CD4-positive, alpha-beta memory T cell (primary cell): ENCODE results near the gene PBX3. TPM values are rescaled to one million over a fixed set of nuclear protein-coding genes. Genes with fewer than 3 reads are reported as not detected.

ENCODE experiments used
- CTCF ChIA-PET: fragments of 350-600 bp; sonication (Branson Sonifier 250); formaldehyde crosslinking; loops from one replicate; lab custom pipeline; 2021; ENCODE audit warnings: inconsistent platforms; ENCODE audit not compliant: partially characterized antibody; lab: Charles Lee
- POLR2A ChIA-PET: fragments of 350-600 bp; sonication (Branson Sonifier 250); formaldehyde crosslinking; loops from one replicate; lab custom pipeline; 2021; ENCODE audit not compliant: partially characterized antibody; lab: Charles Lee
- DNase-seq, 5 donors: peaks; one replicate each; pipeline versions ENCODE4 v3.0.0 to v3.0.0-alpha.2; 2020 to 2022; ENCODE audit warnings: mixed read lengths in 1 of 5
- H3K27ac ChIP-seq: one replicate; pipeline ENCODE4 v1.7.0; 2013; ENCODE audit warnings: low read depth, low read length
- H3K27me3 ChIP-seq: 2 replicates; pipeline ENCODE4 v1.7.0; 2013; ENCODE audit warnings: mild to moderate bottlenecking, low read length, moderate library complexity; ENCODE audit not compliant: insufficient read depth
- H3K36me3 ChIP-seq: 2 replicates; pipeline ENCODE4 v1.7.0; 2013; ENCODE audit warnings: mild to moderate bottlenecking, low read length, moderate library complexity; ENCODE audit not compliant: insufficient read depth
- H3K4me1 ChIP-seq: 2 replicates; pipeline ENCODE4 v1.7.0; 2013; ENCODE audit warnings: mild to moderate bottlenecking, low read length, moderate library complexity; ENCODE audit not compliant: insufficient read depth
- H3K4me3 ChIP-seq, 2 donors: one replicate each; pipeline ENCODE4 v1.7.0; 2013; ENCODE audit warnings: low read length in 2 of 2, mild to moderate bottlenecking in 1 of 2
- H3K9me3 ChIP-seq, 2 donors: one replicate each; pipeline ENCODE4 v1.7.0; 2013; ENCODE audit warnings: low read length in 2 of 2, control low read depth in 1 of 2; ENCODE audit not compliant: control insufficient read depth in 1 of 2
- H3K27ac Mint-ChIP-seq, 7 donors: one replicate each; pipeline ENCODE4 v1.8.0; 2020 to 2021; ENCODE audit warnings: mixed read lengths in 7 of 7, mild to moderate bottlenecking in 6 of 7, inconsistent platforms in 3 of 7, moderate library complexity in 3 of 7
- H3K27me3 Mint-ChIP-seq, 2 donors: one replicate each; pipeline ENCODE4 v1.8.0; 2020 to 2021; ENCODE audit warnings: mixed read lengths in 2 of 2
- H3K36me3 Mint-ChIP-seq, 2 donors: one replicate each; pipeline ENCODE4 v1.8.0; 2020 to 2021; ENCODE audit warnings: mixed read lengths in 2 of 2, inconsistent platforms in 1 of 2, mild to moderate bottlenecking in 1 of 2
- H3K4me1 Mint-ChIP-seq, 4 donors: one replicate each; pipeline ENCODE4 v1.8.0; 2020 to 2021; ENCODE audit warnings: mixed read lengths in 4 of 4, mild to moderate bottlenecking in 1 of 4
- H3K4me3 Mint-ChIP-seq, 8 donors: one replicate each; pipeline ENCODE4 v1.8.0; 2020 to 2021; ENCODE audit warnings: mixed read lengths in 8 of 8, mild to moderate bottlenecking in 7 of 8, moderate library complexity in 6 of 8, inconsistent platforms in 3 of 8
- H3K9me3 Mint-ChIP-seq, 8 donors: one replicate each; pipeline ENCODE4 v1.8.0; 2020 to 2021; ENCODE audit warnings: mixed read lengths in 8 of 8, mild to moderate bottlenecking in 5 of 8, inconsistent platforms in 3 of 8, moderate library complexity in 1 of 8
- intact Hi-C: fragments of 100-400 bp; cut with micrococcal nuclease; formaldehyde crosslinking; loops from one replicate; pipeline ENCODE4 v1.15.1; 2023
- polyA plus RNA-seq, 2 donors: library from polyadenylated mRNA; unstranded; fragments of 300-500 nt; fragmentation: Illumina TruSeq; gene quantifications; one replicate each; pipeline ENCODE4 v1.2.3, GENCODE V29; 2021
- total RNA-seq, 2 experiments: library from RNA; stranded (reverse); gene quantifications; one replicate each; pipeline ENCODE4 v1.2.3, GENCODE V29; 2021

The PBX3 gene
- total and polyA plus RNA-seq, 4 experiments from 2014 or later: 2.2 to 17.0 (median 10.4) TPM

GRCh38 chr9:125897481-125897880, 150.3 kb downstream of the PBX3 start:
- Histone ChIP-seq H3K27me3 (no peaks in the 10 kb centered on the region), H3K27ac (no peak overlapping the region), H3K4me3 (no peak overlapping the region), H3K4me1 (no peaks in the 10 kb centered on the region), H3K9me3 (no peaks in the 10 kb centered on the region), H3K36me3 (no peaks in the 10 kb centered on the region)
- Mint-ChIP-seq H3K27me3 (no peaks in the 10 kb centered on the region), H3K9me3 (no peaks in the 10 kb centered on the region), H3K27ac (no peak overlapping the region), H3K36me3 (no peaks in the 10 kb centered on the region), H3K4me1 (peaks cover 0 to 2% (median under 1%) of the 10 kb centered on the region in 4 donors), H3K4me3 (no peak overlapping the region)
- no peak for DNase-seq
- ChIA-PET CTCF (no interaction called here), POLR2A (no interaction called here)
- intact Hi-C loops: no loop called here

- ChIA-PET CTCF (no interaction called here), POLR2A (no interaction called here)
- Histone ChIP-seq H3K4me1 (no peaks in the 10 kb centered on the region), H3K9me3 (no peaks in the 10 kb centered on the region), H3K27ac (no peak overlapping the region), H3K36me3 (no peaks in the 10 kb centered on the region), H3K4me3 (no peak overlapping the region), H3K27me3 (no peaks in the 10 kb centered on the region)
- H3K9me3 Mint-ChIP-seq: no peaks in the 10 kb centered on the region
- no peak for DNase-seq
- H3K4me1 Mint-ChIP-seq: peaks cover 0 to 3% (median under 1%) of the 10 kb centered on the region in 4 donors
- intact Hi-C loops: no loop called here
- H3K27me3 Mint-ChIP-seq: no peaks in the 10 kb centered on the region
- H3K36me3 Mint-ChIP-seq: no peaks in the 10 kb centered on the region
- no peak overlapping the region for H3K27ac Mint-ChIP-seq
- no peak overlapping the region for H3K4me3 Mint-ChIP-seq
These were observed 155.0 kb downstream of the PBX3 start for GRCh38 chr9:125902214-125902613.

GRCh38 chr9:125902831-125903512, 155.8 kb downstream of the PBX3 start:
- no peak for DNase-seq
- Histone ChIP-seq H3K27me3 (no peaks in the 10 kb centered on the region), H3K4me1 (no peaks in the 10 kb centered on the region), H3K36me3 (no peaks in the 10 kb centered on the region), H3K9me3 (no peaks in the 10 kb centered on the region), H3K4me3 (no peak overlapping the region), H3K27ac (no peak overlapping the region)
- Mint-ChIP-seq H3K27ac (no peak overlapping the region), H3K27me3 (no peaks in the 10 kb centered on the region), H3K9me3 (no peaks in the 10 kb centered on the region), H3K4me3 (no peak overlapping the region), H3K36me3 (no peaks in the 10 kb centered on the region), H3K4me1 (peaks cover 0 to 3% (median under 1%) of the 10 kb centered on the region in 4 donors)
- ChIA-PET CTCF (no interaction called here), POLR2A (no interaction called here)
- intact Hi-C loops: no loop called here

GRCh38 chr9:125904155-125904851, 157.1 kb downstream of the PBX3 start:
- intact Hi-C loops: no loop called here
- no peak overlapping the region for H3K27ac ChIP-seq
- CTCF ChIA-PET: no interaction called here

GRCh38 chr9:125906144-125906543, 159.0 kb downstream of the PBX3 start:
- no peak overlapping the region for H3K27ac Mint-ChIP-seq
- ChIA-PET POLR2A (no interaction called here), CTCF (no interaction called here)
- no peaks in the 10 kb centered on the region for H3K36me3 ChIP-seq
- H3K4me3 Mint-ChIP-seq: no peak overlapping the region
- H3K27me3 Mint-ChIP-seq: no peaks in the 10 kb centered on the region
- H3K4me3 ChIP-seq: no peak overlapping the region
- no peaks in the 10 kb centered on the region for H3K4me1 ChIP-seq
- no peaks in the 10 kb centered on the region for H3K36me3 Mint-ChIP-seq
- no peak overlapping the region for H3K27ac ChIP-seq
- H3K27me3 ChIP-seq: no peaks in the 10 kb centered on the region
- H3K9me3 ChIP-seq: no peaks in the 10 kb centered on the region
- peaks cover 0 to 3% (median under 1%) of the 10 kb centered on the region in 4 donors for H3K4me1 Mint-ChIP-seq
- DNase-seq: no peak
- H3K9me3 Mint-ChIP-seq: no peaks in the 10 kb centered on the region
- intact Hi-C loops: no loop called here

More at GRCh38 chr9:125904155-125904851, 157.1 kb downstream of the PBX3 start:
- Mint-ChIP-seq H3K9me3 (no peaks in the 10 kb centered on the region), H3K4me3 (no peak overlapping the region), H3K27ac (no peak overlapping the region), H3K27me3 (no peaks in the 10 kb centered on the region), H3K4me1 (peaks cover 0 to 3% (median under 1%) of the 10 kb centered on the region in 4 donors), H3K36me3 (no peaks in the 10 kb centered on the region)
- POLR2A ChIA-PET: no interaction called here
- Histone ChIP-seq H3K4me3 (no peak overlapping the region), H3K9me3 (no peaks in the 10 kb centered on the region), H3K4me1 (no peaks in the 10 kb centered on the region), H3K36me3 (no peaks in the 10 kb centered on the region), H3K27me3 (no peaks in the 10 kb centered on the region)
- DNase-seq: no peak

GRCh38 chr9:125906893-125907292, 159.7 kb downstream of the PBX3 start:
- no peak overlapping the region for H3K27ac Mint-ChIP-seq
- intact Hi-C loops: no loop called here

GRCh38 chr9:125908136-125908535, 161.0 kb downstream of the PBX3 start:
- H3K36me3 ChIP-seq: no peaks in the 10 kb centered on the region
- no peaks in the 10 kb centered on the region for H3K9me3 Mint-ChIP-seq
- no peaks in the 10 kb centered on the region for H3K9me3 ChIP-seq
- H3K27me3 ChIP-seq: no peaks in the 10 kb centered on the region
- H3K27ac ChIP-seq: no peak overlapping the region
- peaks cover 0 to 3% (median under 1%) of the 10 kb centered on the region in 4 donors for H3K4me1 Mint-ChIP-seq
- H3K4me1 ChIP-seq: no peaks in the 10 kb centered on the region
- no peak for DNase-seq
- no peaks in the 10 kb centered on the region for H3K27me3 Mint-ChIP-seq
- ChIA-PET CTCF (no interaction called here), POLR2A (no interaction called here)
- H3K4me3 ChIP-seq: no peak overlapping the region
- no peak overlapping the region for H3K4me3 Mint-ChIP-seq
- H3K36me3 Mint-ChIP-seq: no peaks in the 10 kb centered on the region
- H3K27ac Mint-ChIP-seq: no peak overlapping the region
- intact Hi-C loops: no loop called here

More at GRCh38 chr9:125906893-125907292, 159.7 kb downstream of the PBX3 start:
- Histone ChIP-seq H3K9me3 (no peaks in the 10 kb centered on the region), H3K27me3 (no peaks in the 10 kb centered on the region), H3K4me3 (no peak overlapping the region), H3K36me3 (no peaks in the 10 kb centered on the region), H3K4me1 (no peaks in the 10 kb centered on the region), H3K27ac (no peak overlapping the region)
- Mint-ChIP-seq H3K4me1 (peaks cover 0 to 3% (median under 1%) of the 10 kb centered on the region in 4 donors), H3K9me3 (no peaks in the 10 kb centered on the region), H3K36me3 (no peaks in the 10 kb centered on the region), H3K27me3 (no peaks in the 10 kb centered on the region), H3K4me3 (no peak overlapping the region)
- POLR2A ChIA-PET: no interaction called here
- CTCF ChIA-PET: no interaction called here
- no peak for DNase-seq
